ENCODE data around the gene RAB40A.
"Not testable (repeated sequence)": the region's sequence is repeated elsewhere in the genome, so short reads cannot be mapped to it uniquely, and the experiment has no call there.

The RAB40A gene

GRCh38 chrX:103464774-103465117 lies 54.5 kb downstream of the RAB40A start:
- no peak overlapping the region for H3K4me3 ChIP-seq (ENCODE audit: severe bottlenecking)
- no peak for DNase-seq (ENCODE audit: low spot score)

GRCh38 chrX:103464072-103464773 lies 55.1 kb downstream of the RAB40A start:
- Histone ChIP-seq H3K27ac (ENCODE audit: poor library complexity, severe bottlenecking) (no peak overlapping the region), H3K4me3 (ENCODE audit: severe bottlenecking) (no peak overlapping the region), H3K4me1 (ENCODE audit: insufficient read depth, poor library complexity, severe bottlenecking) (no peaks in the 10 kb centered on the region), H3K27me3 (ENCODE audit: insufficient read depth, poor library complexity, severe bottlenecking) (no peaks in the 10 kb centered on the region), H3K9me3 (ENCODE audit: severe bottlenecking) (no peaks in the 10 kb centered on the region), H3K36me3 (ENCODE audit: low read depth) (no peaks in the 10 kb centered on the region)
- DNase-seq (ENCODE audit: low spot score) (no peak), ATAC-seq (ENCODE audit: low read depth) (peak; percentile 72; the same call in 2 of the 3 replicates)
- TF ChIP-seq, protein P1, sequence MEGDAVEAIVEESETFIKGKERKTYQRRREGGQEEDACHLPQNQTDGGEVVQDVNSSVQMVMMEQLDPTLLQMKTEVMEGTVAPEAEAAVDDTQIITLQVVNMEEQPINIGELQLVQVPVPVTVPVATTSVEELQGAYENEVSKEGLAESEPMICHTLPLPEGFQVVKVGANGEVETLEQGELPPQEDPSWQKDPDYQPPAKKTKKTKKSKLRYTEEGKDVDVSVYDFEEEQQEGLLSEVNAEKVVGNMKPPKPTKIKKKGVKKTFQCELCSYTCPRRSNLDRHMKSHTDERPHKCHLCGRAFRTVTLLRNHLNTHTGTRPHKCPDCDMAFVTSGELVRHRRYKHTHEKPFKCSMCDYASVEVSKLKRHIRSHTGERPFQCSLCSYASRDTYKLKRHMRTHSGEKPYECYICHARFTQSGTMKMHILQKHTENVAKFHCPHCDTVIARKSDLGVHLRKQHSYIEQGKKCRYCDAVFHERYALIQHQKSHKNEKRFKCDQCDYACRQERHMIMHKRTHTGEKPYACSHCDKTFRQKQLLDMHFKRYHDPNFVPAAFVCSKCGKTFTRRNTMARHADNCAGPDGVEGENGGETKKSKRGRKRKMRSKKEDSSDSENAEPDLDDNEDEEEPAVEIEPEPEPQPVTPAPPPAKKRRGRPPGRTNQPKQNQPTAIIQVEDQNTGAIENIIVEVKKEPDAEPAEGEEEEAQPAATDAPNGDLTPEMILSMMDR (IDR thresholded peaks at IDR 0.05; ENCODE audit: poor library complexity, severe bottlenecking) = no peak

More at GRCh38 chrX:103464774-103465117, 54.5 kb downstream of the RAB40A start:
- H3K9me3 ChIP-seq (ENCODE audit: severe bottlenecking) = no peaks in the 10 kb centered on the region
- no peaks in the 10 kb centered on the region for H3K36me3 ChIP-seq (ENCODE audit: low read depth)
- TF ChIP-seq, protein P1 (IDR thresholded peaks at IDR 0.05; ENCODE audit: poor library complexity, severe bottlenecking) = peak; percentile 70
- no peaks in the 10 kb centered on the region for H3K27me3 ChIP-seq (ENCODE audit: insufficient read depth, poor library complexity, severe bottlenecking)
- ATAC-seq (ENCODE audit: low read depth) = peak; percentile 85
- no peaks in the 10 kb centered on the region for H3K4me1 ChIP-seq (ENCODE audit: insufficient read depth, poor library complexity, severe bottlenecking)
- H3K27ac ChIP-seq (ENCODE audit: poor library complexity, severe bottlenecking) = no peak overlapping the region

- Histone ChIP-seq H3K36me3 (ENCODE audit: low read depth) (no peaks in the 10 kb centered on the region), H3K4me3 (ENCODE audit: severe bottlenecking) (no peak overlapping the region), H3K27me3 (ENCODE audit: insufficient read depth, poor library complexity, severe bottlenecking) (no peaks in the 10 kb centered on the region), H3K4me1 (ENCODE audit: insufficient read depth, poor library complexity, severe bottlenecking) (no peaks in the 10 kb centered on the region), H3K9me3 (ENCODE audit: severe bottlenecking) (no peaks in the 10 kb centered on the region), H3K27ac (ENCODE audit: poor library complexity, severe bottlenecking) (no peak overlapping the region)
- TF ChIP-seq, protein P1 (IDR thresholded peaks at IDR 0.05; ENCODE audit: poor library complexity, severe bottlenecking) = no peak
- DNase-seq (ENCODE audit: low spot score) (no peak), ATAC-seq (ENCODE audit: low read depth) (0 out of 3 replicates have a peak, but pooled peaks have one; percentile 42)
Observed at GRCh38 chrX:103461156-103461555, 58.1 kb downstream of the RAB40A start.

GRCh38 chrX:103460001-103460755 lies 59.1 kb downstream of the RAB40A start:
- not testable (repeated sequence) for H3K4me1 ChIP-seq (ENCODE audit: insufficient read depth, poor library complexity, severe bottlenecking); H3K27me3 ChIP-seq (ENCODE audit: insufficient read depth, poor library complexity, severe bottlenecking); H3K36me3 ChIP-seq (ENCODE audit: low read depth); H3K9me3 ChIP-seq (ENCODE audit: severe bottlenecking); ATAC-seq (ENCODE audit: low read depth); H3K4me3 ChIP-seq (ENCODE audit: severe bottlenecking); DNase-seq (ENCODE audit: low spot score); H3K27ac ChIP-seq (ENCODE audit: poor library complexity, severe bottlenecking)

GRCh38 chrX:103453655-103454054 lies 65.6 kb downstream of the RAB40A start:
- Histone ChIP-seq H3K27me3 (ENCODE audit: insufficient read depth, poor library complexity, severe bottlenecking) (no peaks in the 10 kb centered on the region), H3K36me3 (ENCODE audit: low read depth) (no peaks in the 10 kb centered on the region), H3K27ac (ENCODE audit: poor library complexity, severe bottlenecking) (peak overlapping the region; percentile 52), H3K9me3 (ENCODE audit: severe bottlenecking) (no peaks in the 10 kb centered on the region), H3K4me1 (ENCODE audit: insufficient read depth, poor library complexity, severe bottlenecking) (peaks cover 16% of the 10 kb centered on the region), H3K4me3 (ENCODE audit: severe bottlenecking) (no peak overlapping the region)
- TF ChIP-seq, protein P1 (IDR thresholded peaks at IDR 0.05; ENCODE audit: poor library complexity, severe bottlenecking) = no peak
- DNase-seq (ENCODE audit: low spot score) (no peak), ATAC-seq (ENCODE audit: low read depth) (peak; percentile 98)

Data from RWPE2 (cell line).